ENCODE results near the gene LIG1.

LIG1 gene

GRCh38 chr19:48169939-48170803 is at the start of gene LIG1, which contains the start of gene ZSWIM9:
TSS of gene LIG1 (minus strand) at chr19:48170344. CDS start at chr19:48165566, 4,778 bp downstream.
TSS of gene ZSWIM9 (plus strand) at chr19:48170680. CDS start at chr19:48171803, 1,123 bp downstream.
- DNase-seq = peak; percentile 92

GRCh38 chr19:48218997-48219396 is 48.9 kb upstream of the LIG1 start:
- DNase-seq = no peak

GRCh38 chr19:48216933-48217332 is 46.8 kb upstream of the LIG1 start:
- DNase-seq = no peak

GRCh38 chr19:48213959-48214358 is 43.8 kb upstream of the LIG1 start:
- no peak for DNase-seq

GRCh38 chr19:48210005-48210404 is 39.9 kb upstream of the LIG1 start:
- DNase-seq = no peak

GRCh38 chr19:48206397-48207093 is 36.4 kb upstream of the LIG1 start:
- DNase-seq = no peak

GRCh38 chr19:48203794-48204628 is 33.9 kb upstream of the LIG1 start:
- DNase-seq = peak; percentile 97

GRCh38 chr19:48203222-48203793 is 33.2 kb upstream of the LIG1 start:
- no peak for DNase-seq

- no peak for DNase-seq
These were observed 27.0 kb upstream of the LIG1 start for GRCh38 chr19:48196933-48197665.

- no peak for DNase-seq
These were observed 26.2 kb upstream of the LIG1 start for GRCh38 chr19:48196321-48196763.

GRCh38 chr19:48194844-48195830 is 25.0 kb upstream of the LIG1 start:
- no peak for DNase-seq

- no peak for DNase-seq
These were observed 24.1 kb upstream of the LIG1 start for GRCh38 chr19:48194041-48194843.

- no peak for DNase-seq
These were observed 22.6 kb upstream of the LIG1 start for GRCh38 chr19:48192750-48193149.

GRCh38 chr19:48190885-48191284 is 20.7 kb upstream of the LIG1 start:
- DNase-seq = no peak

- peak; percentile 78 for DNase-seq
These were observed 20.2 kb upstream of the LIG1 start for GRCh38 chr19:48190288-48190884.

- DNase-seq = no peak
These were observed 16.4 kb upstream of the LIG1 start for GRCh38 chr19:48186541-48186991.

- DNase-seq = no peak
These were observed 15.9 kb upstream of the LIG1 start for GRCh38 chr19:48186015-48186414.

- DNase-seq = no peak
These were observed 13.2 kb upstream of the LIG1 start for GRCh38 chr19:48183356-48183755.

GRCh38 chr19:48182434-48182833 is 12.3 kb upstream of the LIG1 start:
- no peak for DNase-seq

All from NCI-H1048 (cell line).